Fibroblast of peridontal ligament (primary cell): Measurements from ENCODE around the gene FRS3.
"Not testable (repeated sequence)": the region's sequence is repeated elsewhere in the genome, so short reads cannot be mapped to it uniquely, and the experiment has no call there.

Experiments
- DNase-seq: peaks from one replicate; pipeline ENCODE4 v3.0.0-alpha.2; 2010; ENCODE audit errors: extremely low read depth

FRS3 gene

DNA sequence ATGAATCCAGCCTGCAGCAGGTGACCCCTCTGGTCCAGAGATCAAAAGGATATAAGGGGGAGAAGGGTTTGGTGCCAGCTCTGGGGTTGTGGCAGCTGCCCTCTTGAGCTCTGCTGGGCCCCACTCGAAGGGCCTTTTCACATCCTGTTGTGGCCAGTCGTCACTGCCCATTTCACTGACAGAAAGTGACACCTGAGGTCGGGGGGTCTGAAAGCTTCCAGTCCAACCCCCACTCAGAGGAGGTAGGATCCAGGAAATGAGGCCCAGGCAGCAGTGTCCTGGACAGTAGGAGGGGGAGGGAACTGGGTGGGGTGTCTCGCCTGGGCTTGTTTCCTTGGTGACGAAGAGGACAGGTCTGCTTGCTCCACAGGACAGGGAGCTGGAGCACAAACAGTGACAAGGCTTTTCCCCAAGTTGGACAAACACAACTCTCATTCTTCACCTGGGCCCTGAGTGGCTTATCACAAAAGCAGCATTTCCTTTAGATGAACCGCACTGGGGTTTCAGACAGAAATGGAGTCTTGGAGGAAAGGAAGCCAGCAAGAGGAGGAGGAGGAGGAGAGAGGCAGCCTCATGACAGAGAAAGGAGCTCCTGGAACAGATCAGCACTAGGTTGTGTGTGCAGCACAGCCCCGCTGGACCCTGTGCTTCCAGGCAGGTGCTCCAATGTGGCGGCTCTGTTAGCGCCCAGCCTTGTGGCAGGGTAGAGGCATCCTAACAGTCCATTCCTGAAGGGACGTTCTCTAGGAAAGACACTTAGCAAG is 11.0 kb downstream of the FRS3 start:
- no peak for DNase-seq

DNA sequence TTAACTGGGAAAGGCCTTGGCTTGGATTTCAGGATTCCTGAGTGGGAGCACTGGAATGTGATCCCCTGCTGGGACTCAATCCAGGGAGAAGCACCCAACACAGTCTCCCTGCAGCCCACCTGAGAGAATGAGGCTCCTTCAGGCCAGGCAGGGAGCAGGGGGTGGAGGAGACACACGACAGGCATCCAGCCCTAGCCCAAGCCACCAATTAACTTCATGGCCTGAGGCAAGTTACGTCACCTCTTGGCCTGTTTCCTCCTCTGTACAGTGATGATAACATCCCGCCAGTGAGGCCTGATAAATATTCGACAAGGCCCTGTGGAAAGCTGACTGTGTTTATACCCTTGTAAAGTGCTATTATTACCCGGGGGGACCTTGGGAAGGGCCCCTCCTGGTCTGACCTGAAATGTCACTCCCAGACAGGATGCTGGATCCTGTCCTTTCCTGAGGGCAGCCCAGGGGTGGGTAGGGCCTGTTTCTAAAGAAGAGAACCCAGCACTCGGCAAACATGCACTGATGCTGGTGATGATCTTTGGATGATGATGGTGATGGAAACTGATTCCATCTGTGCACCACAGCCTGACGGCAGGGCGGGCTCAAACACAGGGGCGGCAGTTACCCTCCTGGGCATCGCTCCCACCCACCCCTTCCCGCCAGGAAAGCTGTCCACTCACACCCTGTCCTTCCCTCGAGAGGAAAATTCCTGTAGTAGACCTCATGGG is 12.4 kb downstream of the FRS3 start:
- DNase-seq: peak; percentile 85

DNA sequence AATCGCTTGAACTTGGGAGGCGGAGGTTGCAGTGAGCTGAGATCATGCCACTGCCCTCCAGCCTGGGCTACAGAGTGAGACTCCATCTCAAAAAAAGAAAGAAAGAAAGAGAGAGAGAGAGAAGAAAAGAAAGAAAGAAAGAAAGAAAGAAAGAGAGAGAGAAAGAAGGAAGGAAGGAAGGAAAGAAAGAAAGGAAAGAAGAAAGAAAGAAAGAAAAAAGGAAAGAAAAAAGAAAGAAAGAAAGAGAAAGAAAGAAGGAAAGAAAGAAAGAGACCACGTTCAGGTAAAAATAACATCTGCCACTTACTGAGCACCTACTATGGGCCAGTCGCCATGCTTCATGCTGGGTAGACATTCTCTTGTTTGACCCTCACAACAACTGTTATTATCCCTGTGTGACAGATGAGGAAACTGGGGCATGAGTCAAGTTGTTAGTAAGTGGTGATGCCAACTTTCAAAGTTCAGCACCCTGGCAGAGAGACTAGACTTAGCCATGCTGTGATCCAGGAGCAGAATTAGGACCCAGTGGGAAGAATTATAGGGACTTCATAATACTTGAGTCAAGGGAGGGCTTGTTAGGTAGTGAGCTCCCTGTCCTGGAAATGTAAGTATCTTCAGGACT is 13.5 kb downstream of the FRS3 start:
- not testable (repeated sequence) for DNase-seq

DNA sequence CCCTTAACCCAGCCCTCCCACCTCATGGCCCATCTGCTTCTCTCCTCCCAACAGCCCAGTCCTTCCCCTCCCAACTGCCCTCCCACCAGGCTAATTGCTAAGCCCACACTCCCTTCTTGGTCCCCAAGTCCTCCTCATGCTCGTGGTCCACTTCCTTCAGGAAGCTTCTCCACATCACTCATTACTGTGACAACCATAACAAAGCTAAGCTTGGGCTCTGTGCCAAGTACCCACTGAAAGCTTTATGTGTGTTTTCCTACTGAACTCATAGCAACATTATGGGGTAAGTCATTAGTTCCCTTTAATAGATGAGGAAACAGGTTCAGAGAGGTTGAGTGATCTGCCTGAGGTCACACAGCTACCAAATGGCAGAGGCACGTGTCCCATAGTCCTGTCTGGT is 16.2 kb downstream of the FRS3 start:
- DNase-seq: no peak

DNA sequence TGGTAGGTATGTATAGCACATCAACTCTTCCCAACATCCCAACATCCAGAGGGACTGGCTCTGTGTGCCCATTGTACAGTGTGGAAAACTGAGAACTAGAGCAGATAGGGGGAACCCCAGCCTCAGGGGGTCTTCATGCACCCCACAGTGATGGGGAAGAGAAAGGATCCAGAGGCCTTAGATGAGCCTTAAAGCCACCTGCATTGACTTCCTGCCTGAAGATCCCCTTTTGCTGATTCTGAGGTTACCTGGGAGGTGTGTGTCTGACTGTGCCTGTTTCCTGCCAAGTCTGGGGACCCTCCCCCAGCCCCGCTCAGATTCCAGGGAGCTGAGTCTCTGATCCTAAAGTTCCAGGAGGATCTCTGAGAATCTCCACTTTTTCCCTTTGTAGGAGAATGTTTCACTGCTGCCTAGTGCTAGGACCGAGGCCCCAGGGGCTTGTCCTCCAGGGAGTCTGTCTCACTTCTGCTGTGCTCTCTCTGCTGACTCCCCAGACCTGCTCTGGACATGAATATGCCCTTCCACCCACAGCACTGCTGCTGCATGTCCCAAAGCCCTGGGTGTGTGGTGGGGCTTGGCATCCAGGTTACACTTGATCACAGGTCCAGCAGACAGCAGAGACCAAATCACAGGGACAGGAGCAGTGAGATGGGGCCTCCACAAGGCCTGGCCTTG is 19.7 kb downstream of the FRS3 start:
- DNase-seq: no peak

DNA sequence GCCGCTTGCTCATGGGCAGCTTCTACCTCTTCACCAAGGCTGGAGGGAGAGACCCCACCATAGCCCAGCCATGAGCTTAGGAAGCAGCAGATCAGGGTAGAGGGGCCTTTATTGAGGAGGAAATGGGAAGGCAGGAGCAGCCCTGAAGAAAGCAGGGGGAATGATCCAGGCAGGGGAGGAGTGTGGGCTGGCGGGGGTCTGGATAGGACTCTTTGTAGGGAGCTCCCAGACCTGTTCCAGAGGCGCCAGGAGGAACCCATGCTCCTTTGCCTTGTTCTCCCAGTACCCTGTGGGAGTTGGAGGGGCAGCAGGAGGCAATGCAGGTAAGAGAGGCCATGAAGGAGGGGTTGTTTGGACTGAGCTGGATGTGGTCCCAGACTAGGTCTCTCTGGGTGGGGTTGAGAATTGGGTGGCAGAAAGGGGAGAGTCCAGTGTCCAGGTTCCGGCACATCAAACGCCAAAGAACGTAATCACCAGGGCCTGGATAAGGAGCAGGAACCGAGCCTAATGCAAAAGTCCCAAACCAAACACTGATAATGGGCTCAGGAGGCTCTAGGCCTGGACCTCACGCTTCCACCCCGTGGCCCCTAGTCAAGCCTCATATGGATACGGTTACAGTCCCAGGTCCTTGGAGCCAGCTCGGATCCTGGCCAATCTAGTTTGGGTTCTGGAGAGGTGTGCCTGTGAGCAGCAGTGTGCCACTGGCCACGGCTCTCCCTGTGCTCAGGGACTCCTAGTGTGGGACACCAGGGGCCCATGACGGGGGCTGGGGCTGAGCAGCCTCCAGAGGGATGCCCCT is 20.4 kb downstream of the FRS3 start:
- DNase-seq: no peak

DNA sequence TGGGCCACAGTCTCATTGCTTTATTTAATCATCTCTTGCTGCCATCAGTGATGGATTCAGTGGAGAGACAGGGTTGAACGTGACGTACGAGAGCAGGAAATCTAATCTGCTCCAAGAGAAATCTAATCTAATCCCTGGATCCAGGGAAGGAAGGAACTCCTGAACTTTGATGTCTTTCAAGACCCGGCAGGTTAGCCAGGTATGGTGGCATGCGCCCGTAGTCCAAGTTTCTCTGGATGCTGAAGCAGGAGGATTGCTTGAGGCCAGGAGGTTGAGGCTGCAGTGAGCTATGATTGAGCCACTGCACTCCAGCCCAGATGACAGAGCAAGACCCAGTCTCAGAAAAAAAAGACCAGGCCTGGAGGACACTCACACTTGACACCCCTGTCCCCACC is 21.1 kb downstream of the FRS3 start:
- no peak for DNase-seq

DNA sequence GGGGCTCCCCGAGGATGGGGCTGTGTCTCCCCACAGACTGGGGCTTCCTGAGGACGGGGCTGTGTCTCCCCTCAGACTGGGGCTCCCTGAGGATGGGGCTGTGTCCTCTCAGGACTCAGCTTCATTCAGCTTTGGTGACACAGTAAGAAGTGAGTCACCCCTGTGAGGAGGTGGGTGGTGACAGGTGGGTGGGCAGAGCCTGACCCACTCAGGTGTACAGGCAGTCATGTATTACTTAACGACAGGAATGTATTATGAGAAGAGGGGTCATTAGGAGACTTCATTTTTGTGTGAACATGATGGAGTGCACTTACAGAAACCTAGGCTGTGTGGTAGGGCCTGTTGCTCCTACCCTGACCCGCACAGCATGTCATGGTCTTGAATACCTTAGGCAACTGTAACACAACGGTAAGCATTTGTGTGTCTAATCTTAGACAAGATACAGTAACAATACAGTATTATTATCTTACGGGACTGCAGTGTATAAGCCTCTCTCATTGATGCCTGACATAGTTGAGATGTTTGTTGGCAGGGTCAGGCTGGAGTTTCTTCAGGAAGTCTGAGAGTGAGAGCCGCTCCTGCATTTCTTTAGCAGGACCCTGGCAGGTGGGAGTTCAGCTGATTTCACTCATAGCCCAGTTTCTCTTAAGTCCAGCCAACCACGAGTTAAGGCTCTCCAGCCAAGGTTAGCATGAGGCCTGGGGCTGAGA is 21.6 kb downstream of the FRS3 start:
- no peak for DNase-seq

DNA sequence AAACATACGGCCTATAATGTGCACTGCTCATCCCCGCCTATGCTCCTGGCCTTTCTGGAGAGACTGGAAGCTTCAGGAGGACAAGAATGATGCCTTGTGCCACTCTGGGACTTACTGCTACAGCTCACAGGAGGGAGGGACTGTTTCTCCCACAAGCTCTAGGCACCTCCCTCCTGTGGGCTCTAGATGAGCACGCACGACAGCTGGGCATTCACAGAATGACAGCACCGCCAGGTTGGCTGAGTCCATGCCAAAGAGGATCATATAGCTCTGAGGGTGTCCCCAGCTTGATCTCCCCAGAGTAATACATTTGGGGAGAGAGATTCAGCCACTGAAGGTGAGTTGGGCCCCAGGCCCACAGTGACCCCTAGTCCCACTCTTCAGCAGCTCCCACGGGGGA is 22.4 kb downstream of the FRS3 start:
- no peak for DNase-seq

DNA sequence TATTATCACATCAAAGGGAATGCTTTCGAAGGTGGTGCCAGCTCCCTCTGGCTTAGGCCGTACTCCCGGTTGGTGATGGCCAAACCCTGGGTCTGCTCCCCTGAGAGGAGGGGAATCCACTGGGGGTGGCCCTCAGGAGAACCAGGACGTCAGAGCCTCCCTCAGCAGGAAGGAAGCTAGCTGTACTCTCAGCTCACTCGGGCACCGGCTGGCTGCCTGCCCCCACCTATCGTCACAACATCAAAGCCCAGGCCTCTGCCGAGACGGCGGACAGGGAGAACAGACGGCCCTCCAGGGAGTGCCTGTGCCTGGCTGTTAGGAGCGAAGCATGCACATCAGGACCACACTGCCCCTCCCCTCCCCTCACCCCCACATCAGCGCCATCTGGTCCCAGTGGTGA is 23.3 kb downstream of the FRS3 start:
- DNase-seq: no peak

DNA sequence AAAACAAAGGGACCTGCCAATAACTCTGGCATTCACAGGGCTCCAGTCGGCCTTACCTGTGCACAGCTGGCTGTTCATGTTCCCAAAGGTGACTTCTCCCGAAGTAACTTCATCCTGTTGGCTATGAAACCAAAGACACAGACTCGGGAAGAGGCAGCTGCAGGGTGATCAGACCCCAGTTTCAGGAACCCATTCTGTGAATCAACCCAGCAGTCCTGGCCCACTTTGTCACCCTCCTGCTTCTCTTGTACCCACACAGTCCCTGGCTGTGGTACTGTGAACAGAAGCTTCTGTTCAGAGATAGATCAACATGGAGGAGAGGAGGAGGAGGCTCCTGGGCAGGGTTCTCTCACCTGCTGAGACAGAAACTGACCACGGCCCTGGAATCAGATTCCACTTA is 23.8 kb downstream of the FRS3 start:
- no peak for DNase-seq

DNA sequence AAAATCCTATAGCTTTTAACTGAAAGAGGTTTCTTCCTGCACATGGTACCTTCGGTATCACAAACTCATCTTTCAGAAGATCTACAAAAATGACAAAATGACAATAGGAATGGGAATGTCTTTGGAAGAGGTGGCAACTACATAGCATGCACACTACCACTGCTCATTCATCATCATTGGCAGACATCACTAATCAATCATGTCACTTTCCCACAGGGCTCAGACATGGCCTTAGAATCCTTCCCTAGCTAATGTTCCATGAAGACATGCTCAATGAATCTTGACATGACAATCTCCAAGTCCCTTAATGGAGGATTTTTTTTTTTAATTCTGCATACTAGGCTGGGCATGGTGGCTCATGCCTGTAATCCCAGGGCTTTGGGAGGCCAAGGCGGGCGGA is 29.3 kb downstream of the FRS3 start:
- no peak for DNase-seq

DNA sequence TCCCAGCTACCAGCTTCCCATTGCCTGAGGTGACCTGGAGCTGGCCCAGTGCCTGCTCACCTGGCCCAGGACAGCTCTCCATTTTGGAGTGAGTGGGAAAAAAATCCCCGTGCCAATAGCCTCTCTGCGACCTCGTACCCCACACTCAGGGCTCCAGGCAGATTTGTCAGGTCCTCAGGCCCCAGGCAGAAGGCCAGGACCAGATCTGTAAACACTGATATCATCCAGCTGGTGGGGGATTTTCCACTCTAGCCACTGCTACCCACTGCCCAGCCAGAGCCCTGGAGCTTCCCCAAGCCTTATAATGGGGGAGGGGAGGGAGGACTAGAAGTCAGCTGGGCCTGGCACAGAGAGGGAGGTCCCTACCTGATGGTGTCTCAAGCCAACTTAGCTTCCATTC is 31.2 kb downstream of the FRS3 start:
- DNase-seq: no peak

DNA sequence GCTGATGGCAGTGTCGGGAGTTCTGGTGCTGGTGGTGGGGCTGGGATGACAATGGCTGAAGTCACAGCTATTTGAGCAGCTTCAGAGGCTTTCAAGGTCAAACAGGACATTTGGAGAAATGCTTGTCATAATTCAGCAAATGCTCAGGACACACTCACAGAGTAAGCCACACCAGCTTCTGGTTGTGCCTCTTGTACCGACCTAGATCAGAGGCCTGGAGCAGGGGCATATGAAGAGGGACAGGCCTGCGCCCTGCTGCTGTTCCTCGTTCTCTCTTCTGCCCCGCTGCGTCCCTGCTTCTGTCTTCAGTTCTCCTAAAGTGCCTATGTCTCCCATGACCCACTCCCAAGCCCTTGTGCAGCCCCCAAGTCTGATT is 31.6 kb downstream of the FRS3 start:
- no peak for DNase-seq

DNA sequence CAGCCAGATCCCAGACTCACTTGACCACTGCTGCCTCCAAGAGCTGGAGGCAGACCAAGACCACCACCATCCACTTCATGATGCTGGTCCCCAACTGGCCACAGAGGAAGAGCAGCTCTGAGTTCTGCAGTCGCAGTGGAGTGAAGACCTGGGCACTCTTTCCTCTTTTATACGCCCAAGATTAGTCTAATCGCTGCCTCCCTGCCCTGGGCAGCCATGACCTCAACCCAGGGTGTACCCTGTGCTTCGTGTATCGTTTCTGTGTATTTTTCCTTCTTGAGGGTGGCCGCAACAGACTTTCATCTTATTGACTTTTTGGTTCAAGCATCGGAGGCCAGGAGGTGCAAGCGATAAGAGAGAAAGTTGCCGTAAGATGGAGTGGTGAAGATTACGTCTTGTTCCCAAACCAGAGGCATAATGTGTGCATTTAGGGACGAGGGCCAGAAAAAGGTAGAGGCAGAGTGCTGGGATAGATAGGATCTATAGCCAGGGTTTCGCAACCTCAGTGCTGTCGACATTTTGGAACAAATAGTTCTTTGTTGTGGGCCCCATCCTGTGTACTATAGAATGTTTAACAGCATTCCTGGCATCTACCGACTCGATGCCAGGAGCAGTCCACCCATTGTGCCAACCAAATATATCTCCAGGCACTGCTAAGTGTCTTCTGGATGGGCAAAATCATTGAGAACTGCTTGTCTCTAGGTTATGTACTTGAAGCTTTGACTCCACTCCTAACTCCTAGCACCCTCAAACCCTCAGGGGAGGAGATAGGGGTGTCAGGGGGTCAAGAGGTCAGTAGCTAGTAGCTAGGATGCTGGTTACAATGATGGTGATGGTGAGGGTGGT is 32.2 kb downstream of the FRS3 start, which contains the start of gene PGC:
Gene PGC, minus strand, starts transcription at position 142 of the 846 bp plus-strand sequence. Its CDS starts 63 bp downstream, at position 79.
- no peak for DNase-seq

DNA sequence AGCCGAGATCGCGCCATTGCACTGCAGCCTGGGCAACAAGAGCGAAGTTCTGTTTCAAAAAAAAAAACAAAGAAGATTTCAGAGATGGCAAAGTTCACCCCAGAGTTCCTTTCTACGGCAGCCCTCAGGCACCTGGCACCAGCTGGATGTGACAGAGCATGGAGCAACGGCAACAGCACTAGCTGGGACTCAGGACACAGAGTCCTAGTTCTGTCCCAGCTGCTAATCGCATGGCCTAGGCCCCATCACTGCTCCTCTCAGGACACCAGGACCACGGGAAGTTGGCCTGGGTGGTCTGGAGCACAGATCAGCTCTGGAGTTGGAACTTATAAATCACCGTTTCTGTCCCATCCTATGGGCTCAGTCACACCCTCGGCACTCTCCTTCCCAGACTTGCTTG is 33.6 kb downstream of the FRS3 start:
- no peak for DNase-seq

DNA sequence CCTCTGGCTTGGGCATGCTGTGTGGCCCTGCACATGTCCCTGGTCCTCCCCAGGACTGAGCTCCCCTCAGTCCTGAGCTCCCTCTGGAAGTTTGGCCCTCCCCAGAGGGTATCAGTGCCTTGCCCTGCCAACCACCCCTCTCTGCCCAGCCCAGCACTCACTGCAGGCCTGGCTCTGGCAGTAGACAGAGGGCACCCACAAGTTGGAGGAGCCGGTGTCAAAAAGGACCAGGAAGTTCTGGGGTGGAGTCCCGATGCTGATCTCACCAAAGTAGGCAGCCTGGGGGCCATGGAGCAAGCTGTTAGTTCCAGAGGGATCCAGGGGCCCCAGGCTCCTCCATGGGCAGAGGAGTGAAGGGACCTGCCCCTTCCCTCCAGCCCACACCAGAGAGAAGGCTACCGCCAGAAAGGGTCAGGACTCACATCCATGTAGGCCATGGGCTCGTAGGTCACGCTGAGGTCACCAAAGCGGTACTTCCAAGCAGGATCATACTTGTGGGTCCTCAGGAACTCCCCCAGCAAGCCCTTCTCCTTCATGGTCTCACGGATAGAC is 35.4 kb downstream of the FRS3 start:
- DNase-seq: no peak

DNA sequence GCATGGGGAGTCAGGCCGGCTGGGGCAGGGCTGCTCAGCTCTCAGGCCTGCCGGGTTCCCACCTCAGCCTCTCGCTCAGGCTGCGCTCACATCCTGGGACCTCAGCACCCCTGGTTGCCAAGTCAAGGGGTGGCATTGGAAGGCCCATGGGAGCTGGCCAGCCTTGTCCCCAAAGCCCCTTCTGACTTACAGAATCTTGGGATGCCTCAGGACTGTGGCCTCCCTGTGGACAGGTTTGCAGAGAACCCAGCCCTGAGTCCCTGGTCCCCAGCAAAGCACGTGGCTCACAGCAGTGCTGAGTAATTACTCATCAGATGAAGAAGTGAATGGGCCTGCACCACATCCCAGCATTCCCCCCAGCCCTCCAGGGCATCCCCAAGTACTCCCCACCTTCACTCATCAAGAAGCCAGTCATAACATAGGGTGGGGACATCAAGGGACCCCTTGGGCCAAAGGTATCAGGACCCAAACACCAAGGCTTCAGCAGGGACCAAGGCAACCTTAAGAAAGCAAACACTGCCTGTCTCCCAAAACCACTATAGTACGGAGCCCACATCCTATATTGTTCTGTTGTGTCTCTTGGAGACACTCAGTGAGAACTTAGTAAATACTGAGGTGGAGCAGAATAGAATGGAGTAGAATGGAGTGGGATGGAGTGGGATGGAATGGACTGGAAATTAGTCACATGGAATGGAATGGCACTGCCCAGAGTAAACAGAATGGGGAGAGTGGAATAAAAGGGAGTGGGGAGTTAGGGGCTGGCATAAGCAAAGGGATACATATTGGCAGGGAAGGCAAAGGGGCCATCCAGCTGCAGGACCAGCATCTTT is 36.1 kb downstream of the FRS3 start:
- DNase-seq: no peak
